Psoas muscle (tissue), 8 donors: ENCODE results near the gene KIF3A. TPM values are rescaled to one million over a fixed set of nuclear protein-coding genes. Genes with fewer than 3 reads are reported as not detected.

Experiments
- ATAC-seq, 4 donors: fragments of 200-7000 bp; cut with Tn5 transposase; one replicate each; pipeline ENCODE4 v1.9.1; 2020; ENCODE audit warnings: moderate library complexity in 3 of 4, mild to moderate bottlenecking in 2 of 4
- DNase-seq, 2 donors: peaks; one replicate each; pipeline ENCODE4 v3.0.0-alpha.2; 2020
- H3K27ac ChIP-seq: fragments of 200-600 bp; one replicate; pipeline ENCODE4 v1.8.0; 2022
- H3K27me3 ChIP-seq, 3 donors: fragments of 200-600 bp in 1 of 3; one replicate each; pipeline versions ENCODE4 v1.6.1 to v1.8.0; 2013 to 2022; ENCODE audit warnings: low read length in 2 of 3, mild to moderate bottlenecking in 2 of 3, moderate library complexity in 1 of 3; ENCODE audit not compliant: insufficient read depth in 3 of 3
- H3K36me3 ChIP-seq, 2 donors: fragments of 200-600 bp in 1 of 2; one replicate each; pipeline versions ENCODE4 v1.6.1 to v1.8.0; 2013 to 2022; ENCODE audit warnings: low read depth in 1 of 2, mild to moderate bottlenecking in 1 of 2, moderate library complexity in 1 of 2; ENCODE audit not compliant: insufficient read depth in 1 of 2
- H3K4me1 ChIP-seq: fragments of 200-600 bp; one replicate; pipeline ENCODE4 v1.8.0; 2022
- H3K4me3 ChIP-seq: fragments of 200-600 bp; one replicate; pipeline ENCODE4 v1.8.0; 2022; ENCODE audit warnings: mild to moderate bottlenecking
- H3K9me3 ChIP-seq: fragments of 200-600 bp; one replicate; pipeline ENCODE4 v1.8.0; 2022
- CTCF ChIP-seq: fragments of 200-600 bp; IDR thresholded peaks from one replicate; pipeline ENCODE4 v1.8.0; 2022; ENCODE audit warnings: antibody characterized with exemption
- WGBS, 3 donors: extraction: QIAGEN DNeasy Blood & Tissue Kit; methylation state at CpG; one replicate each; pipeline versions ENCODE4 v1.1.6 to v1.1.7; 2013; 5-methylcytosine and 5-hydroxymethylcytosine counted together
- intact Hi-C, 2 donors: fragments of 100-400 bp; cut with DNase I; formaldehyde crosslinking; loops; one replicate each; pipeline versions ENCODE4 v1.11.0 to v1.14.2; 2022
- polyA plus RNA-seq, 3 donors: library from polyadenylated mRNA; stranded (reverse); fragments of 200-250 nt; gene quantifications; one replicate each; pipeline ENCODE4 v1.2.3, GENCODE V29; 2013
- total RNA-seq, 4 donors: library from RNA; stranded (reverse); fragmentation: NEBNext Ultra II Directional in 2 of 4; extraction: Animal tissue kit (Norgen Biotek cat#: 25700) in 2 of 4; gene quantifications; one replicate each; pipeline versions ENCODE4 v1.2.1 to v1.2.4, GENCODE V29; 2021 to 2023
- donor health status: healthy with polysubstance abuse.
- donor health status: DM: no; HTN: no; CAD: no; lungs with moderate emphysema.
- donor health status: Bipolar disorder and iron deficiency.
- donor health status: healthy.
- donor health status: DM: yes; HTN: yes; CAD: no.
- donor health status: DM: no; HTN: no; CAD: no.
- donor health status: DM: no; HTN: no; CAD: no.
- donor health status: DM: yes; HTN: yes; CAD: no.

Gene KIF3A
- total and polyA plus RNA-seq, 7 donors: 2.5 to 8.0 (median 4.3) TPM

- no peak for ATAC-seq
- Histone ChIP-seq H3K27ac (no peak overlapping the region), H3K27me3 (no peaks in the 10 kb centered on the region), H3K36me3 (peaks cover 6 to 38% of the 10 kb centered on the region in 2 donors), H3K4me1 (no peaks in the 10 kb centered on the region), H3K9me3 (peaks cover 5% of the 10 kb centered on the region), H3K4me3 (no peak overlapping the region)
- WGBS, 3 donors: 93 to 95% (median 94%) methylated on average over 11 of the region's 11 CpGs
- TF ChIP-seq CTCF: no peak
- intact Hi-C loops: no loop called here
- no peak for DNase-seq
Observed at GRCh38 chr5:132646583-132647266, 90.6 kb downstream of the KIF3A start.

GRCh38 chr5:132644177-132644576, 93.2 kb downstream of the KIF3A start:
- ATAC-seq (no peak), DNase-seq (no peak)
- no peak for TF ChIP-seq CTCF
- H3K36me3 ChIP-seq: peaks cover 14 to 63% of the 10 kb centered on the region in 2 donors
- peaks cover 5% of the 10 kb centered on the region for H3K9me3 ChIP-seq
- intact Hi-C loops: no loop called here
- no peak overlapping the region for H3K27ac ChIP-seq
- no peak overlapping the region for H3K4me3 ChIP-seq
- H3K4me1 ChIP-seq: no peaks in the 10 kb centered on the region
- no peaks in the 10 kb centered on the region for H3K27me3 ChIP-seq

Other genes starting within 250 kb of the KIF3A start
- 10 to 100 TPM in 3 of 4 donors, 1 to 10 TPM in 1; 5.5 to 18.8 (median 13.7) TPM for gene IRF1, start 246.8 kb downstream of the KIF3A start, total RNA-seq
- gene IRF1, start 246.8 kb downstream of the KIF3A start, polyA plus RNA-seq: 10 to 100 TPM in 1 of 3 donors, 1 to 10 TPM in 2; 4.7 to 11.8 (median 4.9) TPM
- not detected for gene IL5, start 194.0 kb downstream of the KIF3A start, total RNA-seq
- not detected for gene IL5, start 194.0 kb downstream of the KIF3A start, polyA plus RNA-seq
- gene RAD50, start 180.6 kb downstream of the KIF3A start, total RNA-seq: 10 to 100 TPM; 28.5 to 35.9 (median 30.1) TPM
- 10 to 100 TPM in 1 of 3 donors, 1 to 10 TPM in 2; 6.8 to 22.1 (median 9.9) TPM for gene RAD50, start 180.6 kb downstream of the KIF3A start, polyA plus RNA-seq
- not detected for gene IL13, start 79.4 kb downstream of the KIF3A start, total RNA-seq
- gene IL13, start 79.4 kb downstream of the KIF3A start, polyA plus RNA-seq: not detected
- gene IL4, start 63.6 kb downstream of the KIF3A start, total RNA-seq: not detected
- not detected for gene IL4, start 63.6 kb downstream of the KIF3A start, polyA plus RNA-seq
- not detected for gene CCNI2, start 9.9 kb upstream of the KIF3A start, total RNA-seq
- gene CCNI2, start 9.9 kb upstream of the KIF3A start, polyA plus RNA-seq: not detected
- gene SEPTIN8, start 39.7 kb upstream of the KIF3A start, total RNA-seq: 10 to 100 TPM in 1 of 4 donors, 1 to 10 TPM in 3; 9.2 to 13.1 (median 9.6) TPM
- gene SEPTIN8, start 39.7 kb upstream of the KIF3A start, polyA plus RNA-seq: 1 to 10 TPM; 3.8 to 5.7 (median 4.4) TPM
- not detected for gene SOWAHA, start 75.8 kb upstream of the KIF3A start, total RNA-seq
- gene SOWAHA, start 75.8 kb upstream of the KIF3A start, polyA plus RNA-seq: under 1 TPM in 2 of 3 donors, not detected in 1; 0.01 to 0.06 TPM
- gene SHROOM1, start 93.1 kb upstream of the KIF3A start, total RNA-seq: 1 to 10 TPM; 1.5 to 2.3 (median 1.9) TPM
- gene SHROOM1, start 93.1 kb upstream of the KIF3A start, polyA plus RNA-seq: 1 to 10 TPM in 2 of 3 donors, under 1 TPM in 1; 0.66 to 1.5 (median 1.1) TPM
- gene GDF9, start 128.9 kb upstream of the KIF3A start, total RNA-seq: 1 to 10 TPM in 1 of 4 donors, under 1 TPM in 3; 0.57 to 1.2 (median 0.78) TPM
- 1 to 10 TPM in 1 of 3 donors, under 1 TPM in 2; 0.07 to 1.2 (median 0.17) TPM for gene GDF9, start 128.9 kb upstream of the KIF3A start, polyA plus RNA-seq
- gene UQCRQ, start 129.1 kb upstream of the KIF3A start, total RNA-seq: 100 to 1,000 TPM; 696 to 985 (median 915) TPM
- 100 to 1,000 TPM; 649 to 919 (median 760) TPM for gene UQCRQ, start 129.1 kb upstream of the KIF3A start, polyA plus RNA-seq
- gene LEAP2, start 136.1 kb upstream of the KIF3A start, total RNA-seq: 1 to 10 TPM in 1 of 4 donors, under 1 TPM in 3; 0.51 to 1.1 (median 0.76) TPM
- 1 to 10 TPM in 2 of 3 donors, under 1 TPM in 1; 0.70 to 2.7 (median 2.4) TPM for gene LEAP2, start 136.1 kb upstream of the KIF3A start, polyA plus RNA-seq
- 10 to 100 TPM; 49.6 to 68.2 (median 58.9) TPM for gene AFF4, start 226.1 kb upstream of the KIF3A start, total RNA-seq
- gene AFF4, start 226.1 kb upstream of the KIF3A start, polyA plus RNA-seq: 10 to 100 TPM in 2 of 3 donors, 1 to 10 TPM in 1; 9.7 to 23.3 (median 10.0) TPM